Measurements from ENCODE around the gene NEK8.
A peak's percentile ranks its signal among the peaks of the same experiment; 100 is the strongest.

The NEK8 gene

GRCh38 chr17:28737770-28738679, 9.4 kb downstream of the NEK8 start:
- no peak for TF ChIP-seq CTCF (IDR thresholded peaks at IDR 0.05; ENCODE audit: borderline replicate concordance, insufficient read depth, low read depth, low read length)
- H3K4me3 ChIP-seq (ENCODE audit: low read depth, low read length): peak overlapping the region; percentile 52

- TF ChIP-seq CTCF (IDR thresholded peaks at IDR 0.05; ENCODE audit: borderline replicate concordance, insufficient read depth, low read depth, low read length): no peak
- peak overlapping the region; percentile 41 for H3K4me3 ChIP-seq (ENCODE audit: low read depth, low read length)
Measured at GRCh38 chr17:28738680-28739384, 10.2 kb downstream of the NEK8 start.

- H3K4me3 ChIP-seq (ENCODE audit: low read depth, low read length): no peak overlapping the region
- no peak for TF ChIP-seq CTCF (IDR thresholded peaks at IDR 0.05; ENCODE audit: borderline replicate concordance, insufficient read depth, low read depth, low read length)
Measured at GRCh38 chr17:28740406-28741357, 12.1 kb downstream of the NEK8 start.

- H3K4me3 ChIP-seq (ENCODE audit: low read depth, low read length): peak overlapping the region; percentile 36
- TF ChIP-seq CTCF (IDR thresholded peaks at IDR 0.05; ENCODE audit: borderline replicate concordance, insufficient read depth, low read depth, low read length): no peak
Measured at GRCh38 chr17:28741358-28742349, 13.1 kb downstream of the NEK8 start.

GRCh38 chr17:28743243-28744103, 14.9 kb downstream of the NEK8 start, which contains the start of gene TRAF4:
Gene TRAF4, plus strand, starts transcription at chr17:28744011. Its CDS starts 102 bp downstream, at chr17:28744113.
- peak within 1 kb of the TSS; percentile 80 for H3K4me3 ChIP-seq (ENCODE audit: low read depth, low read length)
- TF ChIP-seq CTCF (IDR thresholded peaks at IDR 0.05; ENCODE audit: borderline replicate concordance, insufficient read depth, low read depth, low read length): peak; percentile 18; the same call in 1 of the 2 replicates
